ENCODE measurements around the gene NLRP1. TPM values are rescaled to one million over a fixed set of nuclear protein-coding genes. Genes with fewer than 3 reads are reported as not detected.

NLRP1 gene
- total and polyA plus RNA-seq, 9 of the 15 experiments (the other 6 are each of a cell fraction or from before 2014, with no cell fraction given) = 4.0 to 69.4 (median 27.7) TPM

DNA sequence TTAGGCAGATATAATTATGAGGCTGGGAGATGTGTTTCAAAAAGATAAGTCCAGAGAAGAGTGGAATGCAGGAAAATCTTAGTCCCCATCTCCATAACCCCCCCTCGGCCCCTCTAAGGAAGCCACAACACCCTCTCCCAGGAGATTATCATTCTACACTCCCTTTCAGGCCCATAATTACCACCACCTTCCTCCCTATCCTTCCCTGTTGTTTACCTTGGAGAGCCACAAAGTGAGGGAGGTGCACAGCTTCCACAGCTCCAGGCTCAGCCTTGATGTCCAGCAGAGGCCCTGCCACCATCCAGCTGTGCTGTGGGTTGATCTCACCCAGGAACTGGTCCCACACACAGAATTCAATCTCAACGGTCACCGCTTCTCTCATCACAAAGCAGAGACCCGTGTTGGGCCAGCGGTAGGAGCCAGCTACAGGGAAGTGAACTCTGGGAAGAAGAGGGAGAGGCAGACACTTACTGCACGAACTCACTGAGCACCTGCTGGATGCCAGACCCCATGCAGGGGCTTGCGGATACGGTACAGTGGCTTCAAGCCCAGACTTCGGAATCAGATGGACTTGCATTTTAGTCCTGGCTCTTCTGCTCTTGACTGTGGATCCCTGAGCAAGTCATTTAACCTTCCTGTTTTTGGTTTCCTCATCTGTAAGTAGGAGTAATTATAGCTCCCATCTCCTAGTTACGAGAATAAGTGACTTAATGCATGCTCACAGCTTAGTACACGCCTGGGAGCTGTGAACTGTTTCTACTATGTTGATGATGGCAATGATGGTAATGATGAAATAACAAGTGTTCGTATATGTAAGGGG is 53.8 kb downstream of the NLRP1 start:
- H3K9me1 ChIP-seq (ENCODE audit: control insufficient read depth, insufficient read depth, low read length) = peaks cover 3% of the 10 kb centered on the region
- no peak overlapping the region for H2AFZ ChIP-seq (ENCODE audit: low read depth, low read length)
- DNase-seq (ENCODE audit: extremely low read depth in 1 of 4, low spot score in 3 of 4) (no peak), ATAC-seq (no peak), FAIRE-seq (no peak)
- no peaks in the 10 kb centered on the region for H4K20me1 ChIP-seq (replicated peaks; ENCODE audit: control insufficient read depth, insufficient read depth, low read length)
- H3K4me1 ChIP-seq (replicated peaks in 1 of 2; ENCODE audit: control insufficient read depth in 2 of 2, insufficient read depth in 2 of 2, low read length in 2 of 2) = no peaks in the 10 kb centered on the region; a peak in 1 of 5 replicates
- H3K27ac ChIP-seq (ENCODE audit: extremely low read depth, low read depth, low read length) = no peak overlapping the region
- TF ChIP-seq FOXA1 (IDR thresholded peaks at IDR 0.05; ENCODE audit: borderline replicate concordance) (no peak), KAT8 (IDR thresholded peaks at IDR 0.05; ENCODE audit: low read depth) (no peak)
- TF ChIP-seq, protein P1, sequence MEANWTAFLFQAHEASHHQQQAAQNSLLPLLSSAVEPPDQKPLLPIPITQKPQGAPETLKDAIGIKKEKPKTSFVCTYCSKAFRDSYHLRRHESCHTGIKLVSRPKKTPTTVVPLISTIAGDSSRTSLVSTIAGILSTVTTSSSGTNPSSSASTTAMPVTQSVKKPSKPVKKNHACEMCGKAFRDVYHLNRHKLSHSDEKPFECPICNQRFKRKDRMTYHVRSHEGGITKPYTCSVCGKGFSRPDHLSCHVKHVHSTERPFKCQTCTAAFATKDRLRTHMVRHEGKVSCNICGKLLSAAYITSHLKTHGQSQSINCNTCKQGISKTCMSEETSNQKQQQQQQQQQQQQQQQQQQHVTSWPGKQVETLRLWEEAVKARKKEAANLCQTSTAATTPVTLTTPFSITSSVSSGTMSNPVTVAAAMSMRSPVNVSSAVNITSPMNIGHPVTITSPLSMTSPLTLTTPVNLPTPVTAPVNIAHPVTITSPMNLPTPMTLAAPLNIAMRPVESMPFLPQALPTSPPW (CRISPR knock-in tag; IDR thresholded peaks at IDR 0.05) = peak; percentile 42; the same call in 1 of the 2 replicates
- H3K36me3 ChIP-seq (ENCODE audit: control insufficient read depth, insufficient read depth, low read length) = peaks cover 74% of the 10 kb centered on the region; the same call in 2 of the 3 replicates
- no peak overlapping the region for H3K4me3 ChIP-seq
- no peak overlapping the region for H3K9ac ChIP-seq (ENCODE audit: insufficient read depth in 1 of 2, low read depth in 2 of 2, low read length in 2 of 2)
- in situ Hi-C loops (cut with MboI) = no loop called here
- no peaks in the 10 kb centered on the region for H3K79me2 ChIP-seq (ENCODE audit: control insufficient read depth, insufficient read depth, low read length)
- H3K27me3 ChIP-seq (ENCODE audit: control insufficient read depth in 2 of 2, insufficient read depth in 2 of 2, low read length in 2 of 2) = no peaks in the 10 kb centered on the region
- H3K4me2 ChIP-seq (ENCODE audit: insufficient read depth, low read length) = no peak overlapping the region
- CTCF ChIA-PET (ENCODE audit: low intra/inter-chr PET ratio) = no interaction called here
- no TSS peak for BruUV-seq (replicated peaks)
- WGBS (ENCODE audit: insufficient coverage, low coverage, missing lambda C conversion rate) = 87% methylated on average over 8 of the region's 12 CpGs
- POLR2A ChIA-PET = interaction anchor here (1.1 kb wide), 1 partner anchor 25 kb away, joined by 3 read pairs; no protein-coding TSS in a partner anchor
- intact Hi-C loops (cut with micrococcal nuclease) = no loop called here
- H3K9me3 ChIP-seq (replicated peaks; ENCODE audit: control insufficient read depth, insufficient read depth, low read depth, low read length) = no peaks in the 10 kb centered on the region

Data from K562 (cell line).